RPMI8226 (cell line): ENCODE data around the gene USP3.

Source experiments
- DNase-seq: peaks from one replicate; pipeline ENCODE4 v3.0.0-alpha.2; 2015

Gene USP3

GRCh38 chr15:63499175-63499549 lies 5.2 kb upstream of the USP3 start:
- DNase-seq = no peak

- no peak for DNase-seq
These were observed 4.8 kb upstream of the USP3 start for GRCh38 chr15:63499611-63500010.

- no peak for DNase-seq
These were observed 3.8 kb upstream of the USP3 start for GRCh38 chr15:63500265-63501250.

DNA sequence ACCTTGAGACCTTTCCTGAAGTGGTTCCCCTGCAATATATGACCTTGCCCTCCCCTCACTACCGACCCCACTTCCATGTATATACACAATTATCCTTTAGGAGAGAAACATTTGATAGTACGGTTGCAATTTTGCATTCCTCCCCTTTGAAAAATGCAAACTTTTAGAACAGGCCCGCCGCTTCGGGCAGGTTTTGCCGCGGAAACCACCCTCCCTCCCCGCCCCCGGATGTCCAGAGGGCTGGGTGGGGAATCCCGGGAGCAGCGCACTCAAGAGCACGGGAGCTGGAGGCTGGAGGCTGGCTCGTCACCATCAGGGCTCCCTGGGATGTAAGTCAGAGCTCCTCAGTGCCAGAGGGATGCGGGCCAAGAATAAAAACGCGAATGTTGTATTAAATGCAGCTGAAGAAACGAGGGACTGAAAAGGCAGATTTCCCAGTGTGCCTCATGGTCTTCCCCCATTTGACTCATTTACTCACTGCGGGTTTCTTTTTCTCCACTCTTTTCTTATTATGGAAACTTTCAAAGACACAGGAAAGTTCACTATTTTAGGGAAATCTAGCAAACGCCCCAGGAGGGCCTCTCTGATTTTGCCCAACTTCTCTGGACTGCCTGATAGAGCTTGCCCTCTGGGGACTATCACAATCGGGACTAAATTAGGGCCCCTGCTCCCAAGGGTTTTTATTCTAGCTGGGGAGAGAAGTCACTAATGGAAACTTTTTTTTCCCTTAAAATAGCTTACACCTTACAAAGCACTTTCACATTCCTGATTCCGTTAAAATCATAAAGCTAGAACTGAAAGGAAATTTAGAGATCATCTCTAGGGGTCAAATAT lies 2.9 kb upstream of the USP3 start:
- DNase-seq = no peak

DNA sequence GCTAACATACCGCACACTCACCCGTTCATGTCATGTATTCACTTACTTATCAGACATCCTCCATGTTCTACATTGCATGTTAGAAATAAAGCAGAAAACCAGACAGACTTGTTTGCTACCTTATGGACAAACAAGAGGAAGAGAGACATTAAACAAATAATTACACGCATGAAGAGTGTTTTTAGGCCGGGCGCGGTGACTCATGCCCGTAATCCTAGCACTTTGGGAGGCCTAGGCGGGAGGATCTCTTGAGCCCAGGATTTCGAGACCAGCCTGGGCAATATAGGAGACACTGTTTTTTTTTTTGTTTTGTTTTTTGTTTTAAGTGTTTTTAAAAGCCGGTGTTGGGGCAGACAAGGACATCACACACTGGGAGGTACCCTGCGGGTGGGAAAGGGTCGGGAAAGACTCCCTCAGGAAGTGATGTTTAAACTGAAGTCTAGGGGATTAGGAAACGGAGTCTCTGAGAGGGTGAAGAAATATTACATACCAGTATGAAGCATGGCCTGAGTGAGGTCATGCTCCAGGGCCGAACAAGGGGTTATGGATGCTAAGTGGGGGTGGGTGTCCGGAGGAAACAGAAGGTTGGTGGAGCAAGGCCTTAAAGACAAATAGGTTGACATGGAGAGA lies 2.1 kb upstream of the USP3 start:
- no peak for DNase-seq

GRCh38 chr15:63502843-63503738 lies 1.3 kb upstream of the USP3 start:
- peak; percentile 75 for DNase-seq

- peak; percentile 84 for DNase-seq
These were observed 600 bp upstream of the USP3 start for GRCh38 chr15:63503739-63504246.

- peak; percentile 91 for DNase-seq
These were observed 817 bp downstream of the USP3 start for GRCh38 chr15:63504979-63505841.

DNA sequence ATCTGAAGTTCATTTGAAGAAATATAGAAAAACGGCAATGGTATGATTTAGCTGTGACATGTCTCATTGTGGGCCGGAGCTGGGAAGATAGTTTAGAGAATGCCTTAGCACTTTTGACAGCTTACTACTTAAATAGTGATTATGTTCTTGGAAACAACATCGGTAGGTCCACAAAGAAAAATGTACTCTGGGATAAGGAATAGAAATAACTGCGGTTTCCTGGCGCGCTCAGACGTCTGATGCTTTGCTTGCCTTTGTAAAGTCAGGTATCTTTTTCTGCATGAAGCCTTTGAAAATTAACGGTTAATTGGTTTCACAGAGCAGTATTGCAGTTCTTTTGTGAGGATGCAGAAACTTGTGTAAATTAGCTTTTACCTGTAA lies 1.4 kb downstream of the USP3 start:
- peak; percentile 10 for DNase-seq

DNA sequence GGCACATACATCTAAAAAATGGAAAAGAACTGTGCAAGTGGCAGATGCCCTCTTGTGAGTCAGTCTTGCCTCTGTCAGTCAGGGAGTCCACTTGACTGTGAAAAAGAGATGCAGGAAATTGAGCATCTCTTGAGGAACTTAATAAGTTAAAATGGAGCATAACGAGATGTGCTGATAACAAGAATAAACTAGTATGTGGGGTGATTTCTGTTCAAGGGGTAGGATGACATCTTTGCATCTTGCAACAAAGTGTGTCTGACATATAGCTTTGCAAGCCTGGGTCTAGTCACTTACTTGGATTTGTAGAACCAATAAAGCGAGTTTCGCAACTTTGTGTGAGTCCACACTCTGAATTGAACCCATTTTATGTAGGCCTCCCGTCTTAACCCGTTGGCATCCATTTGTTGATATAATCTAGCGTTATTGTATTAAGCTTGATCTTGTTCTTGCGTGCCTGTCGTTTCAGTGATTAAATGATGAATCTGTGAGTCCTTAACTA lies 2.2 kb downstream of the USP3 start:
- peak; percentile 2 for DNase-seq

- DNase-seq = peak; percentile 2
These were observed 3.8 kb downstream of the USP3 start for GRCh38 chr15:63507878-63508818.

DNA sequence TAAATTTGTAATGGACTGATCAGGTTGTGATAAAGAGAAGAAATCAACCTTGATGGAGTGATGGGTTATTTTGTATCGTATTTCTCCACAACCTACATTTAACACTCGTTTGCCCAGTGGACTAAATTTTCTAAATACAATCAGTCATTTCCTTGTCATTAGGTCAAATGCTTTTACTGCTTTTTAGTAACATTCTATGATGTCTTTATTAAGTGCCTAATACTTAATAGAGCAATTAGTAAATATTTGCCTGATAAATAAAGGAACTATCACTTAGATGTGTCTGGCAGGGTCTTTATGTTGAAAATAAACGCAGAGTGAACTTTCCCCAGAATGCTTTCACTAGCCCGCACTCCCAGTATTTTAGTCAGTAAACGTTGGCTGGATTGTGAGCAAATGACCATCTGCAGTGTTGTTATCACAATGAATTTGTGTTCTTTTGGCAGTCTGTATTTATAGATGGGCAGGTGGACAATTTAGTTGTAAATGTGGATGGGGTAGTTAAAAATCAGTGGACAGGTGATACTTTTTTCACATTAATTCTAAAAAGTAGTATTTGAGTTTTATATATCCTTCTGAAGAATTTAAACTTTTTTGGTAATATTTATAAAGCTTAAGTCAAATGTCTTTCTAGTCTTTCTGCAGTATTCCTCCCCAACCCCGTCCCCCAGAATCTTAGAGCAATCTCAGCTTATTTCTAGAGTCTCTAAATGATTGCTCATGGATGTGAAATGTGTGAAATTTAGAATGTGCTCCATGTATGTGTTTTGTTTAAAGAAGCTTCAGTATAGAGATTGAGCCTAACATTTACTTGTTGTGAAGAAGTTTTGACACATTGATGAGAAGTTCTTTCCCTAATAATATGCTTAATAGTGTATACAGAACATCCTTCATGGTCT lies 4.9 kb downstream of the USP3 start:
- no peak for DNase-seq

DNA sequence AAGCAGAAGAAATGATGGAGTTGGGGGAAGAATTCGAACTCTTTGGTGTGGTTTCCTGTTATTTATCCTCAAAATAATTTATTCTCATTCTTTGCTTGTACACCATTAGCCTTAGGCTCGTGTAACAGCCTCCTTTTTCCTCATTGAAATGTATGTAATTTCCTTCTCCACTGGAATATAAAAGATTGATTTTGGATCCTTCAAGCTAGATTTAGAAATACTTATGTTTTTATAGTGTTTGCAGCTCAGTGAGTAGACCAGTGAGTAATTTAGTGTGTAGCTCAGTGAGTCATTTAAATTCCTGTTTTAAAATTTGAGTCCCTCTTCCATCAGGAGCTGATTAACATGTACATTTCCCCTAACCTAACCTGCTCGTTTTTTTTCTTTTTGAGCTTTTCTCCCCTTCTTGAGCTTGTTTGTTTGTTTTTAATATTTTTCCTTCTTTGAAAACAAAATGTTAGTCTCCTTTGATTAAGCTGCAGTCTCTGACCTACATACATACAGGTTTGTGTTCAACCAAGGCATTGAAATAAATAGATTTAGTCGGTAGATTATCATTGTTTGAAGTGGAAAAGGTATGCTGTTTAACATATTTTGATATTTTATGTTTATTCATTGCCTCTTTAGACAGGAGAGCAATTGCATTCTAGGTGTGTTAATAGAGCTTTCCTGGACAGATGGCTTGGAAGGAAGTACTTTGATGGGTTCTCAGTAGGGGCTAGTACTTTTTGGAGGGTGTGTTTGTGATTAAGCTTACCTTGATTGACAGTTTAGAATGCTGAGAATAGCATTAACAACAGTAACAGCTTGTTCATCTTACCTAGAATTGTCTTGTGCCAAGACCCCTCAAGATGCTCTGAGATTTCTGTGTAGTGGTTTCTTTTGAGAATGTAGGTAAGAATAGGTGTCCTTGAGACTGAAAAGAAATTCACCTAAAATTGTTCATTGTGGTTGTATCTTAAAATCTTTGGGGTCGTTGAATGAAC lies 5.9 kb downstream of the USP3 start:
- no peak for DNase-seq

GRCh38 chr15:63512148-63512547 lies 7.8 kb downstream of the USP3 start:
- DNase-seq = no peak

DNA sequence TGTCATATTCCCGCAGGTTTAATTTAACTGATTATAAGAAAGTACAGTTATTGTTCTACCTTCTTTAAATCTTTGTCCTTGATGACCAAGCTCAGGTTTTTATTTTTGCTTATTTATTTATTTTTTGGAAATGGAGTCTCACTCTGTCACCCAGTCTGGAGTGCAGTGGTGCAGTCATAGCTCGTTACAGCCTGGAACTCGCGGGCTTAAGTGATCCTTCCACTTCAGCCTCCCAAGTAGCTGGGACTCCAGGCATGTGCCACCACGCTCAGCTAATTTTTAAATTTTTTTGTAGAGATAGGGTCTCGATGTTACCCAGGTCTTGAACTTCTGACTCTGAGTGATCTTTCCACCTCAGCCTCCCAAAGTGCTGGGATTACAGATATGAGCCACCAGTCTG lies 8.9 kb downstream of the USP3 start:
- no peak for DNase-seq

DNA sequence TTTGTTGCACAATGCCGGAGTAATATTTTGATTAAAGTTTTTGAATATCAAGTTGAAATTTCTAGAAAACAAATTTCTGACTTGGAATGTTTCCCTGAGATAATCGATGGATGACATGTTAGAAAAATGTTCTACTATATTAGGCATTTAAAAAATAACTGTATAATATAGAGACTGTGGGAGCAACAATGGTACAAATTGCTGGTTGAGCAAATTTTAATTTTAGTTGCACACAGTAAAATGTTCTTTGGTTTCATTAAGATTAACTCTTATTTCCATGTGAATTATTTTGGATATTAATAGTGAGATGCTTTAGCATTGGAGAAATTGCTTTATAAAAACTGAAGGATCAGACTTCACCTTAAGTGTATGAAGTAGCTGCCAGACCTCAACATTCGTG lies 9.3 kb downstream of the USP3 start:
- DNase-seq = no peak

DNA sequence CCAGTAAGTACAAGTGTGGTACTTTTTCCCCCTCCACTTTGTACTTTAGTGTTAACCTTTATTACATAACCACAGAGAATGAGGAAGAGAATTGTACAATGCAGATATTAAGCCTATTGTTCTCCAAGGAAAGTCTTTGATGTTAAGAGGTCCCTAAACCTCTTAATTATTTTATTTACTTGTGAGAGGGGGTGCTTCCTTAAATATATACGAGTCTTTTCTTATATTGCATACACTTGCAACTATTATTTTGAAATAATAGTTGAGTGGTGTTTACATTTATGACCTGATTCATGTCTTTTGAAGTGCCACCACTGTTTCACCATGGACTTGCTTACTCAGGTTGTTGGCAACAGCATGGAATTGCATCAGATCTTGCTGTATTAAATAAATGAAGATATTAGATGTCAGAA lies 10.1 kb downstream of the USP3 start:
- DNase-seq = no peak
